ENCODE measurements around the gene SPEN.

SPEN gene

GRCh38 chr1:15937706-15938168, 90.2 kb downstream of the SPEN start:
- DNase-seq, result no peak

GRCh38 chr1:15938628-15939161, 91.2 kb downstream of the SPEN start:
- no peak for DNase-seq

- no peak for DNase-seq
These were observed 91.9 kb downstream of the SPEN start for GRCh38 chr1:15939181-15940109.

- DNase-seq, result no peak
These were observed 92.9 kb downstream of the SPEN start for GRCh38 chr1:15940110-15941043.

GRCh38 chr1:15941044-15941840, 93.7 kb downstream of the SPEN start:
- no peak for DNase-seq

GRCh38 chr1:15941899-15942660, 94.6 kb downstream of the SPEN start:
- no peak for DNase-seq

GRCh38 chr1:15942661-15943327, 95.3 kb downstream of the SPEN start:
- DNase-seq, result no peak

GRCh38 chr1:15943328-15943991, 96.0 kb downstream of the SPEN start:
- no peak for DNase-seq

- no peak for DNase-seq
These were observed 96.4 kb downstream of the SPEN start for GRCh38 chr1:15943992-15944307.

- DNase-seq, result no peak
These were observed 97.0 kb downstream of the SPEN start for GRCh38 chr1:15944308-15945010.

GRCh38 chr1:15945011-15945831, 97.7 kb downstream of the SPEN start:
- DNase-seq, result no peak

- DNase-seq, result no peak
These were observed 98.4 kb downstream of the SPEN start for GRCh38 chr1:15945832-15946448.

- DNase-seq, result no peak
These were observed 99.3 kb downstream of the SPEN start for GRCh38 chr1:15946571-15947381.

GRCh38 chr1:15947382-15948090, 100.0 kb downstream of the SPEN start:
- DNase-seq, result no peak

- DNase-seq, result no peak
These were observed 100.6 kb downstream of the SPEN start for GRCh38 chr1:15948091-15948591.

GRCh38 chr1:15948595-15949452, 101.3 kb downstream of the SPEN start:
- no peak for DNase-seq
